Occipital lobe (tissue), 3 donors: ENCODE data around the gene BCR. TPM values are rescaled to one million over a fixed set of nuclear protein-coding genes. Genes with fewer than 3 reads are reported as not detected.
"Not testable (repeated sequence)": the region's sequence is repeated elsewhere in the genome, so short reads cannot be mapped to it uniquely, and the experiment has no call there.

Experiments
- DNase-seq: peaks from one replicate; lab custom pipeline; 2025; lab: John Stamatoyannopoulos, UW
- small RNA-seq: library from RNA; depleted of rRNA; stranded (forward); fragments of <200 nt; gene quantifications from one replicate; pipeline ENCODE3, GENCODE V24; 2014
- total RNA-seq: library from RNA; depleted of rRNA; stranded (reverse); fragments of >200 nt; gene quantifications from one replicate; pipeline ENCODE4 v1.2.3, GENCODE V29; 2014

The BCR gene
- total RNA-seq, 1 donor from 2014 or later = 53.2 TPM

DNA sequence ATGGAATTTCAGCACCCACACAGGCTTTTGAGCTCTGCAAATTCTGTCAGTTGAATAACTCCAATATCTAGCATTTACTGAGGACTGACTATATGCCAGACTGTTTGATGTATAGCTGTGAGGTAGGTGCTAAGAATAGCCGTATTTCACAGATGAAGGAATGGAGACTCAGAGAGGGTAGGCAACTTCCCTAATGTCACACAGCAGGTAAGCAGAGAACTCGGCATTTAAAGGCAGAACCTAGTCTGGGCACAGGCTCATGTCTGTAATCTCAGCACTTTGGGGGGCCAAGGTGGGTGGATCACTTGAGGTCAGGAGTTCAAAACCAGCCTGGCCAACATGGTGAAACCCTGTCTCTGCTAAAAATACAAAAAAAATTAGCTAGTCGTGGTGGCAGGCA lies 184.1 kb downstream of the BCR start:
- DNase-seq = no peak

DNA sequence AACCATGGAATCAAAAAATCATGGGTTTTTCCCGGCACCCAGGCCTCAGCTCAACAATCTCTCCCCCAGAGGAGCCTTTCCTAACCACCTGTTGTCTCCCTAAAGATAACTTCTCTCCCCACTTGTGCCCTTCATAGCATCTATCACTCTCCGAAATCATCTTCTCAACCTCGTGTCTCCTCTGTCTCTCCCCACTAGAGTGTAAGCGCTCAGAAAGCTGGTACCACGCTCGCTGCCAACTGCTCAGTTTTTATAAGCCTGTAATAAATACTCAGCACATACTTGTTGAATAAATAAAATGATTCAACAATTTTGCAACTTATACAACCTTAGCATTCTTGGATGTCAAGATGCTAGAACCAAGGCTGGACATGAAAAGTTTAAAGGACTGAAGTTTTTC lies 185.2 kb downstream of the BCR start:
- no peak for DNase-seq

DNA sequence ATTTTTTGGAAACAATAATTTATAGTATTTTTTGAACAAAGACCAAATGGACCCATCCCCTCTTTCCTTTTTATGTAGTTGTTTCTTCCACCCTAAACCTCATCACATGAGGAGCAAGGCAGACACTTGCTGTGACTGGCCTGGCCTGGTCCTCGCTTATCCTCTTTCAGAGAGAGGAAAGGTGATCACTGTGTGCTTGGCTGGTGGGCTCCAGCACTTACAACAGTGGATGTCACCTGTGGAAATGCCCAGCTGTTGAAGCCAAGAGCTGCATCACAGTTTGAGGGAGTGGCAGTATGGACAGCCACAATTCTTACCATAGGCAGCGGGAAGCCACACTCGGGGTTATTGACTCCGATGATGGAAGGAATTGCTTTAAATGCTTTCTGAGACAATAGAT lies 185.7 kb downstream of the BCR start:
- DNase-seq = no peak

DNA sequence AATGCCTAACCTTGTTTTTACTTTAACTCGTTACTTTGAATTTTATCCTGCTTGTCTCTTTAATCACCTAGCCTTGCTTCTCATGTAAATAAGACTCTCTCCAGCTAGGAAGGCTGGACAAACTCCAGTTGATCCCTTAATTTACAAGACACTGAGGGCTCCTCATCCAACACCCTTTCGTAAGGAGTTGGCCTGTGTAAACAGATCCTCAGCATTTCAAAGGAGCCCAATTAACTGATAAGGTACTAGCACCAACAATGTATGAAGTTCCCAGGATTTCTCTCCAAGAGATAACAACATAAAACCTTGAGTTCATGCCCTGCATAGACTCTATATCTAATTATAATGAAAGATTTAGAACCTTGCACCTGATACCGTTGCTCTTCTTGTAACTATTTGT lies 186.9 kb downstream of the BCR start:
- DNase-seq = not testable (repeated sequence)

Small RNA genes lying within 50 kb of the gene (small RNA-seq; reads per million reads assigned to genes)
- gene BCRP8 = not detected
- not detected for gene RF00017
- not detected for gene RF00066
- gene RN7SL263P = not detected

Other genes with a start within 250 kb of the BCR start
- 192 TPM for gene GNAZ, start 110.0 kb upstream of the BCR start, total RNA-seq
- 1.9 TPM for gene RSPH14, start 38.5 kb upstream of the BCR start, total RNA-seq
- 5.9 TPM for gene RAB36, start 35.0 kb upstream of the BCR start, total RNA-seq